ENCODE measurements around the gene ZNRF3.
"Not testable (repeated sequence)": the region's sequence is repeated elsewhere in the genome, so short reads cannot be mapped to it uniquely, and the experiment has no call there.

The ZNRF3 gene

DNA sequence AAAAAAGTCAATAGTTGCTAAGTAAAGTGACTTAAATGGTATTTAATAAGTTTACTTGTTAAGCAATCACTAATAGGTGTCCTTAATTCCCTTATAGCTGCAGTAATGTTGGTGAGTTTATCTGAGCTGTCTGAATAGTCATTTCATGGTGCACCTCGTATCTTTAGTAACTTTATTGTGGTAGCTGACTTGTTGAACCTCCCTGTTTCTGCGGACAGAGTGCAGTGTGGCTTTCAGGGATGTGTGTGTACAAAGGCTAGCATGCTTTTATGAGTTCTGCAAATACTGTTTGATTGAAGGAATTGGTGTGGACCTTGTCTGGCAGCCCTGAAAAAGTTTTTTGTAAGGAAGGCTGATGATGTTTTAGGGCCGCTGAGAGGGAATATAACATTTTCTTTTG is 2.6 kb downstream of the ZNRF3 start:
- DNase-seq = no peak

GRCh38 chr22:28886679-28887078 is 3.3 kb downstream of the ZNRF3 start:
- DNase-seq = not testable (repeated sequence)

DNA sequence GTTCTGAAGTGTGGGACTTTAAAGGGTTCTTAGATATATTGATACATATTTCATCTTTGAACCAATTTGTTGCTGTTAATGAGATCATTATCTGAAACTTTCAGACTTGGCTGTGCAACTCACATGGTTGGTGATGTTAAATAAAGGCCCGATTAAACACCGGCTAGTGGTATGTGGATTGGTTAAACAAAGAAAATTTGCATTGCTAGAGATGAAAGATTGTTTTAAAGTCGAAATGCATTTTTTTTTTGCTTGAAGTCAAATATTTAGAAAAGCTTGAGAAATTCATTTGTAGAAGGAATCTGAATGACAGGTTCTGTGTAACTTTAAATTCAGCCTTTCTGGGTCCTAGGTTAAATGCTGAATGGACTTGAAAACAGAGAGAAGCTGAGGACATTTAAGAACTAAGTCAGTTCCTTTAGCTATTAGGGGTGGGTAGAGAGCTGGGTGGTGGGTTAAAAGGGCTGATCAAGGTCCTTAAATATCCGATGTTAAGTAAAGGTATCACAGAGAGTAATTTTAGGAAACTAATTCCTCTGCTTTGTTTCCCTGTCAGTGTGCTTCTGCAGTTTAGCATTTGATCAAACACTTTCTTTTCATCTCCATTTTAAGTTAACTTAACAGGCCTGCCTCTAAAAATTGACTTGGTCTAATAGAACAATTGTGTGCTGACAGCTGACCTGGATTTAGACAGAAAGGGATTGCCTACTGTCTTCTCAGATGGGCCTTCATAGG is 4.5 kb downstream of the ZNRF3 start:
- DNase-seq = no peak

DNA sequence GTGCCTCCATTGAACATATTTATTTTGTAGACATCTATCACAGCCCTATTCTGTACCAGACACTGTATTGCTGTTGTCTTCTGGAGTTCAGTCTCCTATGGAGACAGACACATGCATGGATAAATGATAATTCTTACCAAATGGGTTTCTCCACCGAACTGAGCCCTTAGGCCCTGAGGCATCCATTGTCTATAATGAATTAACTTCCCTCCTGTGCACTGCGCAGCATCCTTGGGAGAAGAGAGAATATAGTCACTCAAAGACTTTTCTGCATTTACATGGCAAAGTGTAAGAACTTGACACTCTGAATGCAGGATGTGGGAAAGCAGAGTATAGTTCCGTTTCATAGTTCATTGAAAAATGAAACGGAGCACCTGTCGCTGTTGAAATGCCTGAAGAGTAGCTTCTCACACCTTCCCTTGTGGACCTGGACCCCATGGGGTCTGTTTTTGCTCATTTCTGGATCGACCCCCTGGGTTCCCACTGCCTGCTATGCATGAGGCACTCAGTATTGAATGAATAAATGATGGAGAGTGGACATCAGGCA is 6.2 kb downstream of the ZNRF3 start:
- no peak for DNase-seq

GRCh38 chr22:28891156-28891733 is 7.9 kb downstream of the ZNRF3 start:
- no peak for DNase-seq

DNA sequence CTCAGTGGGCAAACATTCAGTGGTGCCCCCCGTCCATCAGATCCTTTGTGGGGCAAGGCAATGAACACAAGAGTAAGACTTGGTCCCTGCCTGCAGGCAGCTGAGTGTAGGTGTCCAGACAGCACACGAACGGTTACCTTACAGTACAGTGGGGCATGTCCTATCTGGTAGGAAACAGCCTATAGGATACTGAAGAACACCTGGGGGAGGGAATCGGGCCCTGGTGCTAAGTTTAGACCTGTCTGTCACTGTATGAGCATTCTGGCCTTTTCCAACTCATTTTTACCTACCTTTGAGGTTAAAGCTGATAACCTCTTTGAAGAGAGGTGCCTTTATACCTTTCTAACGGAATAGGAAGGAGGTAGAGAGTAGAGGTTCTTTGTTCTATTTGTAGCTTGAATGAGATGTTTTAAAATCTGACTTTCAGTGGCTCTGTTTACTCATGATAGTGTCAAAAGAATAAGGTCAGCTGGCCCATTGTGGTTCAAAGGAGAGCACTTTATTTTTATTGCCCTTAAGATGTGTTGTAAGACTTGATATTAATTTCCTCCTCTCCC is 8.9 kb downstream of the ZNRF3 start:
- no peak for DNase-seq

GRCh38 chr22:28893810-28894209 is 10.4 kb downstream of the ZNRF3 start:
- no peak for DNase-seq

DNA sequence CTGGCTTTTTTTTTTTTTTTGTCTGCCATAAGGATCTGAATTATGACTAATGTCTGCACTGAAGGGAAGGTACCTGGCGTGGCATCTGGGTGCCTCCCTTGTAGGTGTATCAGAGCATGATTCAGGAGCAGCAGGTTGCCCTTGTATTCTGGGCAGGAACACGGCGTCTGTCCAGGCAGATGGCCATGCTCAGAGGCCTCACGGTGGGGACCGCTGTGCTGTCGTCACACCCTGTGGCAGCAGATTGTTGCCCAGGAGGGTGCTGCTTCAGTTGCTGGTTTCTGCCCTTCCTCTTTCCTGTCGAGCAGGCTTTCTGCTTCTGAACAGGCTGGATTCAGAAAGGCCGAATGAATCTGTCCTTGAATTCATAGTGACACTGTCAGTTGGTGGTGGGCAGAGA is 11.0 kb downstream of the ZNRF3 start:
- no peak for DNase-seq

- DNase-seq = no peak
Observed at GRCh38 chr22:28894807-28895206, 11.4 kb downstream of the ZNRF3 start.

DNA sequence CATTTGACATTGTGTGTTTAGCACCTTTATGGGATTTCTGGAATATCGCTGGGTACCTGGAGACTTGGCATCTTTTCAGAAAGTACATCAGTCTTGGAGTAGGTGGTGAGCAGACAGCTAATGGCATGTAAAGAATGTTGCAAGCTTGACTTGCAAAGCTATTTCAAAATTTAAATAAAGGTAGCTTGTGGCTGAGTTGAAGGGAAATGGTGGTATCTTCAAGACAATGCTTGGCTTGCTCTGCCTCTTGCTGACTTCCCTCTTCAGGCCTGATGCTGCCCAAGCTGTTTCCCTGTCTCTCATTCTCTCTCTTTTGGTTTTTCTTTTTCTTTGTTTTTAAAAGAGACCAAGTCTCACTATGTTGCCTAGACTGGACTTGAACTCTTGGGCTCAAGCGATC is 13.2 kb downstream of the ZNRF3 start:
- DNase-seq = no peak

DNA sequence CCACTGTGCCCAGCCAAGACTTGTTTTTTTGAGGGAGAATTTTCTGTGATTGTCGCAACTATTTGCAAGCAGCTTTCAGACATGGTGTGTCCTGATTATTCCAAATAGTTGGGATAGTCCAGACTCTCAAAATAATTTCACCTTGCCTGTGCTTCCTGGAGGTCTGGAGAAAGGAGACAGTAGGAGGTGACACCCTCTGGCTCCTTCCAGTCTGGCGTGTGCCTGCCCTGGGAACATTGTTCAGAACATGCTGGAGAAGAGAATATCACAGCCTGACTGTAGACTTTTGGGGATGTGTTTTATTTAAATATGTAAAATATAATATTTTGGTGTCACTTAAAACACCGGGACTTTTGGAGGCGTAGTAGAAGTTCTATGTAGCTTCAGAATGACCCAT is 14.9 kb downstream of the ZNRF3 start:
- DNase-seq = no peak

DNA sequence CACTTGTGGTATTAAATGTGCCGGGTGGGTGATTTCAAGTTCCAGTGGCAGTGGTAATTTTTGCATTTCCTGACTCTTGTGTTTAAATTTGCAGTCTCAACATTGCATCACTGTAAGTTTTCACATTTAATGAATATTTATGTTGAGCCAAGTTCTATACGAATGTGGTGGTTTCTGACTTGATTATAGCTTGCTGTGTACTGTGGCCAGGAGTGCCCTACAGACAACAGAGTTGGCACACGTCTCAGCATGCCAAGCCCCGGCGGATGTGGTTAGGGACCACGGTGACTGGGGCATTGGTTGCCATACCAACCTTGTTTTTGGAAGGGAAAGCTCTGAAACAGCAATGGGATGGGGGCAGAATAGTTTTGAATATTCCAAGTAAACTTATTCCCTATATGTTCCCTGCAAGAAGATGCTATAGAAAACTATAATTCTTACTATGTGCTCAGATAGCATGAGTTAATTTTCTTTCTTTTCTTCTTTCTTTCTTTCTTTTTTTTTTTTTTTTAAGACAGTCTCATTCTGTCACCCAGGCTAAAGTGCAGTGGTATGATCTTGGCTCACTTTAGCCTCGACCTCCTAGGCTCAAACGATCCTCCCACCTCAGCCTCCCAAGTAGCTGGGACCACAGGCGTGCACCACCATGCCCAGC is 16.0 kb downstream of the ZNRF3 start:
- no peak for DNase-seq

DNA sequence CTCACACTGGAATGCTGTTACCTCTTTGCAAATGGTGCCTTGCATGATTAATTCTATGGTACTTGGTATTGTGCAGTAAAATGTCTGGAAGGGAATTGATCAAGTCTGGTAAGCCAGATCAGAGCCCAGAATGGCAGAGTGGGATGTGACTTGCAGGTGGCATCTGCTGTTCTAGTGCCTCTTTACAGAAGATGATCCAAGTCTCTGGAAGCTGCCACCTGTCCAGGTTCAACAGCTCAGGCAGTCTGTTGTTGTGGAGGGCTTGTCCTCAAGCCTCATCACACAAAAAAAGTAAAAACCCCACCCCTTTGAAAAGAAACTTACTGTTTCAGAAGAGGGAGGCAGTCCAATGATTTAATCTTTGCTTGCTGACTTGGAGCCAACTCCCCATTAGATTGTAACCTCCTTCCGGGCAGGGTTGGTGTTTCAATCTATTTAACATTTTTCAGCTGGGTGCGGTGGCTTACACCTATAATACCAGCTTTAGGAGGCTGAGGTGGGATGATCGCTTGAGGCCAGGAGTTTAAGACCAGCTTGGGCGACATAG is 17.1 kb downstream of the ZNRF3 start:
- no peak for DNase-seq

DNA sequence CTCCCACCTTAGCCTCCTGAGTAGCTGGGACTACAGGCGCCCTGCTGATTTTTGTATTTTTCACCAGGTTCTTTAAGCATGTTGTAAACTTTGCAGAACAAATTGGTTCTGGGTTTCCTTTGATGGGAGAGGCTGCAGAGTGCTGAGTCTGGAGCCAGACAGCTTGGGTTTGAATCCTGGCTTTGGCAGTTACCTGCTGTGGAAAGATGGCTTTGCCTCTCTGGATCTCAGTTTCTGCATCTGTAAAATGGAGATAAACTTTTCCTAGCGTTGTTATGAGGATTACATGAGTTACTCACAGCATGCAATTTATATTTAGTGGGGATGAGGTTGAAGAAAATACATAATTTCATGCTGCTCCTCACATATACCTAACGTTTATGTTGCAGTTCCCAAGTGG is 19.1 kb downstream of the ZNRF3 start:
- DNase-seq = no peak

DNA sequence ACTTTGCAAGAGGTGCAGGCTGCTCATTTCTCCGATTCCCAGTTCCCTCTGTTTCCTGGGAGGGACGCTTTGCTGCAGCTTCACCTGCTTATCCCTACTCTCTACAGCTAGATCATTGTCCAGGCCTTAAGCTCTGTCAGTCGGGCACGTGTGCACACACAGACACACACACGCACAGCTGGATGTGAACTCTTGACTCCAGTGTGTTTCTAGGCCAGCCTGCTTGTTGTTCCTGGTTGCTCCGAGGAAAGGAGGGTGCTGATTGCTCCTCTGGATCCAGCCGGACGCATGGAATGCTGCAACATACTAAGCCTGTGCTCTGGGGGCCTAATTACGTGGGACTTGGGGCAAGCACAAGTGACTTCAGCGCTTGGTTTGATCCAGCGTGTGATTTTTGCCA is 19.7 kb downstream of the ZNRF3 start:
- DNase-seq = no peak

GRCh38 chr22:28903729-28904128 is 20.4 kb downstream of the ZNRF3 start:
- no peak for DNase-seq

GRCh38 chr22:28904211-28904896 is 21.0 kb downstream of the ZNRF3 start:
- DNase-seq = no peak

GRCh38 chr22:28905256-28905832 is 22.0 kb downstream of the ZNRF3 start:
- DNase-seq = no peak

DNA sequence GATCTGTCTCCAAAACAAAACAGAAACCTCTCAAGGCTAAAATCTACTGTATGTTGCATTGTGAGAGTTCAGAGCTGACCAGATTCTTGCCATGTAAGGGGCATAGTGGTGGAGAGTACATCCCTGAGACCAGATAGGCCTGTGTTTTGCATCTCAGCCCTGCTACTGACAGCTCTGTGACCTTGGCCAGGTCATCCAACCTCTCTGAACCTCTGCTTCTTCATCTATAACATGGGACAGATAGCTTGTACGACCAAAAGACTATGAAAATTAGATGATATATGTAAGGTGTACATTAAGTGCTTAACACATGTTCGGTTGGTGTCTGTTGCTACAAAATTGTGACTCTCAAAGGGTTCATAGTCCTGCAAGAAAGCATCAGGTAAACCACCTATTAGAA is 22.9 kb downstream of the ZNRF3 start:
- no peak for DNase-seq

- no peak for DNase-seq
Observed at GRCh38 chr22:28907311-28908008, 24.1 kb downstream of the ZNRF3 start.

DNA sequence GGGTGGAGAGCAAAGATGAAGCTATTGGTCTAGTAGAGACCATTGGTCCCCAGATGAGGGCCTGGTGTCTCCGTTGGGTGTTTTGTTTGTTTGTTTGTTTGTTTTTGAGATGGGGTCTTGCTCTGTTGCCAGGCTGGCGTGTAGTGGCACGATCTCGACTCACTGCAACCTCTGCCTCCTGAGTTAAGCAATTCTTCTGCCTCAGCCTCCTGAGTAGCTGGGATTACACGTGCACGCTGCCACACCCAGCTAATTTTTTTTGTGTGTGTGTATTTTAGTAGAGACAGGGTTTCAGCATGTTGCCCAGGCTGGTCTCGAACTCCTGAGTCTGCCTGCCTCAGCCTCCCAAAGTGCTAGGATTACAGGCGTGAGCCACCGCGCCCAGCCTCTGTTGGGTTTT is 25.4 kb downstream of the ZNRF3 start:
- not testable (repeated sequence) for DNase-seq

DNA sequence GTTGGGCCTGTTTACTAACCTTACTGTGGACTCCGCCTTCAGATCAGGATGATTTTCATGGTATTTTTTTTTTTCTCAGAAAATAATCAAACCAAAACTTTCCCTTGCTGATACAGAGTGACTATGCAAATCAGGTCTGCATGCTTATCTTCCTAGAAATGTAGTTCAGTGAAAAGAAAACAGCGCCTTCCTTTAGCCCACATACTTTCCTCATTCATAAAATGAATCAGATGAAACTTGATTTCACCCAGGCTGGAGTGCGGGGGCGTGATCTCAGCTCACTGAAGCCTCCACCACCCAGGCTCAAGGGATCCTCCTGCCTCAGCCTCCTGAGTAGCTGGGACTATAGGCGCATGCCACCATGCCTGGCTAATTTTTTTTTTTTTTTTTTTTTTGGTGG is 26.0 kb downstream of the ZNRF3 start:
- DNase-seq = no peak
